HG02884 (cell line): ENCODE results near the gene UBR4.

Source experiments
- ATAC-seq: cut with Tn5 transposase; IDR thresholded peaks from one replicate; pipeline ENCODE4 v1.9.1; 2021; ENCODE audit warnings: mild to moderate bottlenecking, moderate library complexity; ENCODE audit not compliant: unreplicated experiment

The UBR4 gene

GRCh38 chr1:19096990-19097389 is 113.1 kb downstream of the UBR4 start:
- no peak for ATAC-seq

GRCh38 chr1:19096036-19096833 is 113.8 kb downstream of the UBR4 start:
- ATAC-seq = no peak

- no peak for ATAC-seq
These were observed 118.7 kb downstream of the UBR4 start for GRCh38 chr1:19091196-19091953.

- ATAC-seq = no peak
These were observed 120.5 kb downstream of the UBR4 start for GRCh38 chr1:19089524-19089923.

GRCh38 chr1:19088717-19089442 is 121.2 kb downstream of the UBR4 start:
- ATAC-seq = no peak

GRCh38 chr1:19087737-19088594 is 122.1 kb downstream of the UBR4 start:
- ATAC-seq = no peak

- no peak for ATAC-seq
These were observed 122.9 kb downstream of the UBR4 start for GRCh38 chr1:19087017-19087736.

- no peak for ATAC-seq
These were observed 123.7 kb downstream of the UBR4 start for GRCh38 chr1:19086176-19086875.

- no peak for ATAC-seq
These were observed 125.8 kb downstream of the UBR4 start for GRCh38 chr1:19084206-19084738.

GRCh38 chr1:19083081-19083480 is 127.0 kb downstream of the UBR4 start:
- no peak for ATAC-seq

GRCh38 chr1:19081218-19081893 is 128.7 kb downstream of the UBR4 start:
- no peak for ATAC-seq

GRCh38 chr1:19080721-19081120 is 129.3 kb downstream of the UBR4 start:
- no peak for ATAC-seq

- no peak for ATAC-seq
These were observed 130.3 kb downstream of the UBR4 start for GRCh38 chr1:19079541-19080472.

- ATAC-seq = no peak
These were observed 131.5 kb downstream of the UBR4 start for GRCh38 chr1:19078536-19078935.

GRCh38 chr1:19076841-19077616 is 133.0 kb downstream of the UBR4 start:
- ATAC-seq = no peak

- ATAC-seq = no peak
These were observed 135.0 kb downstream of the UBR4 start for GRCh38 chr1:19074902-19075721.
